Kidney (tissue), 14 donors: ENCODE results near the gene DNHD1. TPM values are rescaled to one million over a fixed set of nuclear protein-coding genes. Genes with fewer than 3 reads are reported as not detected.
A peak's percentile ranks its signal among the peaks of the same experiment; 100 is the strongest.

Experiments
- DNase-seq, 5 donors: peaks; one replicate each; pipeline ENCODE4 v3.0.0-alpha.2; 2013 to 2020
- FAIRE-seq: peaks from 2 replicates; lab custom pipeline; 2012; peaks lifted over from hg19 to GRCh38; lab: Jason Lieb, UNC
- H3K27ac ChIP-seq, 2 donors: one replicate each; pipeline ENCODE4 v1.7.0; 2013; ENCODE audit warnings: low read depth in 2 of 2, low read length in 2 of 2, inconsistent platforms in 1 of 2
- H3K27me3 ChIP-seq: one replicate; pipeline ENCODE4 v1.7.1; 2013; ENCODE audit warnings: low read length, inconsistent platforms; ENCODE audit not compliant: control insufficient read depth, insufficient read depth
- H3K36me3 ChIP-seq, 3 donors: one replicate each; pipeline versions ENCODE4 v1.7.0 to v1.7.1; 2013; ENCODE audit warnings: low read length in 3 of 3, control low read depth in 1 of 3, inconsistent platforms in 1 of 3; ENCODE audit not compliant: insufficient read depth in 3 of 3, control insufficient read depth in 2 of 3
- H3K4me1 ChIP-seq, 3 donors: one replicate each; pipeline versions ENCODE4 v1.7.0 to v1.7.1; 2013; ENCODE audit warnings: low read length in 3 of 3, inconsistent platforms in 1 of 3, low read depth in 1 of 3; ENCODE audit not compliant: control insufficient read depth in 2 of 3, insufficient read depth in 2 of 3
- H3K4me3 ChIP-seq, 3 donors: one replicate each; pipeline versions ENCODE4 v1.7.0 to v1.8.1; 2013; ENCODE audit warnings: low read length in 3 of 3, control low read depth in 1 of 3, inconsistent platforms in 1 of 3
- H3K9ac ChIP-seq, 3 donors: one replicate each; pipeline versions ENCODE4 v1.7.0 to v1.7.1; 2013; ENCODE audit warnings: low read length in 3 of 3, control low read depth in 1 of 3, inconsistent platforms in 1 of 3
- H3K9me3 ChIP-seq, 3 donors: one replicate each; pipeline versions ENCODE4 v1.7.0 to v1.7.1; 2013; ENCODE audit warnings: low read length in 3 of 3, control low read depth in 1 of 3, inconsistent platforms in 1 of 3; ENCODE audit not compliant: control insufficient read depth in 2 of 3, insufficient read depth in 1 of 3
- CTCF ChIP-seq: IDR thresholded peaks from 3 replicates; pipeline ENCODE4 v1.5.1; 2012; ENCODE audit warnings: mild to moderate bottlenecking, moderate library complexity, borderline replicate concordance; ENCODE audit not compliant: insufficient read depth; ENCODE audit errors: extremely low read depth
- intact Hi-C: fragments of 100-400 bp; cut with DNase I; formaldehyde crosslinking; loops from one replicate; pipeline ENCODE4 v1.11.1; 2022
- polyA plus RNA-seq: library from polyadenylated mRNA; stranded (reverse); fragments of 350-450 nt; fragmentation: Illumina TruSeq; extraction: RNeasy Lipid Tissue Mini Kit (QIAGEN cat#74804); gene quantifications from one replicate; pipeline ENCODE4 v1.2.3, GENCODE V29; 2014; ENCODE audit warnings: low read depth, low replicate concordance; ENCODE audit not compliant: insufficient read depth
- total RNA-seq: library from RNA; stranded (reverse); fragmentation: NEBNext Ultra II Directional; extraction: Animal tissue kit (Norgen Biotek cat#: 25700); gene quantifications from one replicate; pipeline ENCODE4 v1.2.1, GENCODE V29; 2021
- donor health status: control.
- donor health status: control.
- donor health status: control.
- donor health status: control.
- donor health status: control.
- donor health status: DM: yes; HTN: yes; CAD: no.
- donor health status: Normal renal cell carcinoma (clear cell type).

The DNHD1 gene
- total and polyA plus RNA-seq, 2 donors from 2014 or later = 3.5 to 10.1 TPM

DNA sequence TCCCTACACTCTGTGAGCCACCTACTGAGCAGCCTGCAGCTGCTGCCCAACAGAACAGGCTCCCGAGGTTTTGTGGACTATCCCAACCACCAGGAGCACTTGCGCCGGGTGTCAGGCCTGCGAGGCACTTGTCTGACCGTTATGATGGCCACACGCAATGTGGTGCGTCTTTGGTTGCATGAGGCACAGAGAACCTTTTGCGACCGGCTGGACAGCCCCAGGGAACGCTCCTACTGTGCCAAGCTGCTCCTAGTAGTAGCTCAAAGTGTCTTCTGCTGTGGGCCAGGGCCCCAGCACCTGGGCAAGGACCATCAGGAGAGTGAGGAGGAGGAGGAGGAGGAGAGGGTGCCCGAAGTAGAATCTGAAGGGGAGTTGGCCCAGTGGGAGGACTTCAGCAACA, 60.0 kb downstream of the DNHD1 start:
- TF ChIP-seq CTCF = no peak
- H3K36me3 ChIP-seq = no peaks in the 10 kb centered on the region
- intact Hi-C loops = no loop called here
- DNase-seq (no peak), FAIRE-seq (no peak)
- peak overlapping the region in 1 of 2 donors; percentile 33 for H3K27ac ChIP-seq
- no peak overlapping the region for H3K4me3 ChIP-seq
- H3K9me3 ChIP-seq = no peaks in the 10 kb centered on the region
- no peak overlapping the region for H3K9ac ChIP-seq
- H3K4me1 ChIP-seq = peaks cover 0 to 9% (median 8%) of the 10 kb centered on the region in 3 donors
- no peaks in the 10 kb centered on the region for H3K27me3 ChIP-seq

DNA sequence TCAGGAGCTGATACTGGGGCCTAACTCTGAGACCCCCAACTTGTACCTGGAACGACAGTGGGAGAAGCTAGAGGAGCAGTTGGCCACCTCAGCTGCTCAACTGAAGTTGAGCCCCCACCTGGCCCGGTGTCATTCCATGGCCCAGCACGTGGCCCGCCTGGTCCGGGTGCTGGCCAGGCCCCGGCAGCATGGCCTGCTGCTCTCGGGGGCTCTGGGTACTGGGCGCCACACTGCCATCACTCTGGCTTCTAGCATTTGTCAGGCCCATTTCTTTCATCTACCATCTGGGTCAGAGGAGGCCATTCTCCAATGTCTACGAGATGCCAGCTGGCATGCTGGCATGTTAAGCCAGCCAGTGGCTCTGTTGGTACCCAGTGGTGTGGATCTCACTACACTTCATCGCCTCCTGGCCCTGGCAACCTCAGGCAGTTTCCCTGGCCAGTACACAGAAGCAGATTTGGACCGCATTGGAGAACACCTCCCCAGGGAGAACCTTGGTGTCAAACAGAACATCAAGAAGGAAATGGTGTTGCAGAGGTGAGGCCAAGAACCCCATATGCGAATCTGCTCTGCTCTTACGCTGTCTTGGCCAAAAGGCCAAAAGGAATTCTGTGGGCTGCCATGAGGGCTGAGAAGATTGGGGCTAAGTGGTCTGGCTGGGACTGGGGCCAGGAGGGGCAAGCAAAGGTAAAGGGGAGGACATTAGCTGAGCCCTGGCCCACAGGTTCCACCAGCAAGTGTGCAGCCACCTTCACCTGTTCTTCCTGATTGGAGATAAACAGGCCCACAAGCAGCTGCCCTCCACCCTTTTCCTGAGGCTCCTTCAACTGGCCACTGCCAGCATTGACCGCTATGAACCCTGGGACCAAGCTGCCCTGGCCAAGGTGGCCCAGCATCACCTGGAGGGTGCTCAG, 60.9 kb downstream of the DNHD1 start:
- Histone ChIP-seq H3K27ac (no peak overlapping the region), H3K36me3 (no peaks in the 10 kb centered on the region), H3K27me3 (no peaks in the 10 kb centered on the region), H3K4me3 (no peak overlapping the region), H3K4me1 (peaks cover 0 to 9% (median 8%) of the 10 kb centered on the region in 3 donors), H3K9me3 (no peaks in the 10 kb centered on the region), H3K9ac (no peak overlapping the region)
- intact Hi-C loops = no loop called here
- FAIRE-seq (no peak), DNase-seq (no peak)
- no peak for TF ChIP-seq CTCF

- no peaks in the 10 kb centered on the region for H3K36me3 ChIP-seq
- H3K27ac ChIP-seq = no peak overlapping the region
- intact Hi-C loops = no loop called here
- no peaks in the 10 kb centered on the region for H3K9me3 ChIP-seq
- H3K9ac ChIP-seq = no peak overlapping the region
- peaks cover 0 to 9% (median 8%) of the 10 kb centered on the region in 3 donors for H3K4me1 ChIP-seq
- H3K27me3 ChIP-seq = no peaks in the 10 kb centered on the region
- TF ChIP-seq CTCF = no peak
- FAIRE-seq (no peak), DNase-seq (no peak)
- H3K4me3 ChIP-seq = no peak overlapping the region
Measured at GRCh38 chr11:6559369-6559768, 62.3 kb downstream of the DNHD1 start.
